Peyer's patch (tissue), 4 donors: ENCODE measurements around the gene FAM174B.

Experiments used
- POLR2A ChIP-seq, 2 donors: fragments of 450-650 bp; IDR thresholded peaks; one replicate each; pipeline ENCODE4 v1.5.1; 2017; ENCODE audit warnings: antibody characterized with exemption in 2 of 2, mild to moderate bottlenecking in 2 of 2, moderate library complexity in 2 of 2
- TF ChIP-seq, protein P1 (sequence below), 6 experiments: fragments of 450-650 bp in 4 of 6; fragments of 200-600 bp in 2 of 6; sonication (generic) in 1 of 6; IDR thresholded peaks; one replicate each; pipeline ENCODE4 v1.5.1; 2017 to 2019; ENCODE audit warnings: antibody characterized with exemption in 6 of 6, mild to moderate bottlenecking in 3 of 6, moderate library complexity in 1 of 6

DNA sequence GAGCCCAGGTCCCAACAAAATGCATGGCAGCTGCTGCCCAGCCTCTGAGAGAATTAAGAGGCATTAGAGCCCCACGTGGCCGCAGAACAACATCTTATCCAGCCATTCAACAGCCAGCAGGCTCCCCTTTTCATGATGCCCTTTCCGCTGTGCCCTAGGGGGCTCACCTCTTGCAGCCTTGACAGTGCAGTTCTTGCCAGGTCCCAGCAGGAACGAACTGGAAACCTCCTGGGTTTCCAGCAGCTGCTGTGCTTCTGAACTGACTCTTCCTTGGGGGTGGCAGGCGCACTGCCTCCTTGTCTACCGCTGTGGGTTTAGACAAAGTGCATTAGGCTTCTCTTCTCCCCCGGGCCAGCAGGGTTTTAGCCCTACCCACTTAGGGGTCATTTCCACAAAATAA, 85.2 kb downstream of the FAM174B start:
- no peak for TF ChIP-seq POLR2A (IDR thresholded peaks at IDR 0.05)
- TF ChIP-seq, protein P1, sequence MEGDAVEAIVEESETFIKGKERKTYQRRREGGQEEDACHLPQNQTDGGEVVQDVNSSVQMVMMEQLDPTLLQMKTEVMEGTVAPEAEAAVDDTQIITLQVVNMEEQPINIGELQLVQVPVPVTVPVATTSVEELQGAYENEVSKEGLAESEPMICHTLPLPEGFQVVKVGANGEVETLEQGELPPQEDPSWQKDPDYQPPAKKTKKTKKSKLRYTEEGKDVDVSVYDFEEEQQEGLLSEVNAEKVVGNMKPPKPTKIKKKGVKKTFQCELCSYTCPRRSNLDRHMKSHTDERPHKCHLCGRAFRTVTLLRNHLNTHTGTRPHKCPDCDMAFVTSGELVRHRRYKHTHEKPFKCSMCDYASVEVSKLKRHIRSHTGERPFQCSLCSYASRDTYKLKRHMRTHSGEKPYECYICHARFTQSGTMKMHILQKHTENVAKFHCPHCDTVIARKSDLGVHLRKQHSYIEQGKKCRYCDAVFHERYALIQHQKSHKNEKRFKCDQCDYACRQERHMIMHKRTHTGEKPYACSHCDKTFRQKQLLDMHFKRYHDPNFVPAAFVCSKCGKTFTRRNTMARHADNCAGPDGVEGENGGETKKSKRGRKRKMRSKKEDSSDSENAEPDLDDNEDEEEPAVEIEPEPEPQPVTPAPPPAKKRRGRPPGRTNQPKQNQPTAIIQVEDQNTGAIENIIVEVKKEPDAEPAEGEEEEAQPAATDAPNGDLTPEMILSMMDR (IDR thresholded peaks at IDR 0.05), result no peak
